ENCODE results near the gene SPHK2. TPM values are rescaled to one million over a fixed set of nuclear protein-coding genes. Genes with fewer than 3 reads are reported as not detected.

SPHK2 gene, protein sequence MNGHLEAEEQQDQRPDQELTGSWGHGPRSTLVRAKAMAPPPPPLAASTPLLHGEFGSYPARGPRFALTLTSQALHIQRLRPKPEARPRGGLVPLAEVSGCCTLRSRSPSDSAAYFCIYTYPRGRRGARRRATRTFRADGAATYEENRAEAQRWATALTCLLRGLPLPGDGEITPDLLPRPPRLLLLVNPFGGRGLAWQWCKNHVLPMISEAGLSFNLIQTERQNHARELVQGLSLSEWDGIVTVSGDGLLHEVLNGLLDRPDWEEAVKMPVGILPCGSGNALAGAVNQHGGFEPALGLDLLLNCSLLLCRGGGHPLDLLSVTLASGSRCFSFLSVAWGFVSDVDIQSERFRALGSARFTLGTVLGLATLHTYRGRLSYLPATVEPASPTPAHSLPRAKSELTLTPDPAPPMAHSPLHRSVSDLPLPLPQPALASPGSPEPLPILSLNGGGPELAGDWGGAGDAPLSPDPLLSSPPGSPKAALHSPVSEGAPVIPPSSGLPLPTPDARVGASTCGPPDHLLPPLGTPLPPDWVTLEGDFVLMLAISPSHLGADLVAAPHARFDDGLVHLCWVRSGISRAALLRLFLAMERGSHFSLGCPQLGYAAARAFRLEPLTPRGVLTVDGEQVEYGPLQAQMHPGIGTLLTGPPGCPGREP
- 5.8 TPM for total RNA-seq (2013)
- polyA plus RNA-seq (1 to 10 TPM; 8.5 to 9.4 (median 9.1) TPM), polyA minus RNA-seq (6.5 and 9.2 TPM in 2 replicates), total RNA-seq (2.0 to 12.7 (median 6.6) reads per million in 11 experiments)

DNA sequence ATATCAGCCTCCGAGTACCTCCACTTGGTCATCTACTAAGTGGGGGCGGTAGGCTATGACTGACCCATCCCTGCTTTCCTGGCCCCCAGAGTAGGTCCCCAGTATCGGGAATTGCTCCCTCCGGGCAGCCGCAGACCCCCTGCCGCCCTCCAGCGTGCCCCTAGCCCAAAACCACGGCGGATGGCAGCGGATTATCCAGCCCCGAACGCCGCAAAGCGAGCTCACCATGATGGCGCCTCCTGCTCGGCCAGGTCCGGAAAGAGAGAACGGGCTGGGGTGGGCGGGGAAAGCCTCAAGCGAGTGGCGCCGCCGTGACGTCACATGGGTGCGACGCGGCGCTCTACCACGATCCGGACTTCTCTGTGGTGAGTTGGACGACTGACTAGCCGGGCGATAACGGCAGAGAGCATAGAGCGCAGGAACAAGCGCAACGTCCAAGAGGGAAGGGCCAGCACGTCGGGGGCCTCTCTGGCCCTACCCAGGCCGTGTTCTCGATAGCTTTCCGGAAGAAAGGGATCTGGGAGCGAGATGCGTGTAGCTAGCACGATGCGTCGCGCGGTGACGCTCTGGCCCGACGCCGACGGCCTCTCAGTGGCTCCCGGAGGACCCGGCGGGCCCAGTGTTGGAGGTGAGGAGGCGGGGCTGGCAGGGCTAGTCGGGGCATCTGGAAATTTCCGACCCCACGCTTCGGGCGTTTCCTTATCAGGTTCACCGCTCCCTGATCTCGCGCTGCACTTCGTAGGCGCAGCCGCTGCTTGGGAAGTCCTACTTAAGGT is at the start of gene SPHK2, which contains the start of gene RPL18:
SPHK2 (plus strand) TSS at position 591 of the 776 bp plus-strand sequence. CDS start 1,009 bp downstream, outside the sequence.
RPL18 (minus strand) TSS at position 263 of the 776 bp plus-strand sequence; CDS start at position 228, 35 bp downstream.
- no peak for TF ChIP-seq CTCF (IDR thresholded peaks at IDR 0.05)
- Histone ChIP-seq H3K27me3 (ENCODE audit: control insufficient read depth in 2 of 2, insufficient read depth in 2 of 2, low read length in 2 of 2) (no peaks in the 10 kb centered on the region), H3K4me2 (replicated peaks; ENCODE audit: extremely low read depth, low read length, poor library complexity, severe bottlenecking) (peak within 1 kb of the TSS; percentile 96), H3K36me3 (replicated peaks in 1 of 2; ENCODE audit: control insufficient read depth in 1 of 2, insufficient read depth in 2 of 2, low read length in 2 of 2) (peaks cover 30 to 31% of the 10 kb centered on the region in 2 donors), H3K9ac (ENCODE audit: insufficient read depth, low read length, poor library complexity, severe bottlenecking) (peak within 1 kb of the TSS; percentile 93), H3K9me3 (replicated peaks in 1 of 2; ENCODE audit: control insufficient read depth in 1 of 2, insufficient read depth in 1 of 2, low read length in 2 of 2) (no peaks in the 10 kb centered on the region), H4K20me1 (ENCODE audit: insufficient read depth, low read length) (peaks cover 41% of the 10 kb centered on the region), H3K4me3 (replicated peaks in 1 of 3; ENCODE audit: low read depth in 2 of 3, low read length in 3 of 3) (peak within 1 kb of the TSS; percentile 93 to 99 (median 96)), H2AFZ (ENCODE audit: insufficient read depth, low read depth, low read length, poor library complexity, severe bottlenecking) (peak within 1 kb of the TSS; percentile 86), H3K79me2 (ENCODE audit: insufficient read depth, low read length) (peaks cover 54% of the 10 kb centered on the region), H3K4me1 (ENCODE audit: control insufficient read depth in 1 of 2, insufficient read depth in 2 of 2, low read length in 2 of 2) (peaks cover 63 to 70% of the 10 kb centered on the region in 2 donors), H3K27ac (ENCODE audit: low read depth in 1 of 2, low read length in 2 of 2) (peak within 1 kb of the TSS; percentile 82 to 93)
- WGBS (ENCODE audit: insufficient coverage) = under 1% methylated on average over 69 of the region's 69 CpGs
- Mint-ChIP-seq H3K9me3 (peaks cover 0 to 3% (median 0%) of the 10 kb centered on the region in 7 donors), H3K4me1 (peaks cover 57% of the 10 kb centered on the region), H3K36me3 (peaks cover 27 to 36% of the 10 kb centered on the region in 2 donors), H3K4me3 (peak within 1 kb of the TSS; percentile 94 to 97), H3K27ac (peak within 1 kb of the TSS; percentile 95 to 99 (median 98)), H3K27me3 (ENCODE audit: low read depth in 3 of 3) (no peaks in the 10 kb centered on the region)
- intact Hi-C loops (cut with micrococcal nuclease) = loop anchor here (2.0 kb wide), 1 partner anchor 16 kb away; no protein-coding TSS in a partner anchor
- DNase-seq = peak; percentile 97 to 99 (median 98)
